SH-SY5Y (cell line): ENCODE measurements around the gene GLRX.

Experiments
- GATA2 ChIP-seq: IDR thresholded peaks from 2 replicates; pipeline ENCODE4 v1.6.1; 2011; ENCODE audit warnings: mild to moderate bottlenecking, low read depth, low read length
- GATA3 ChIP-seq: IDR thresholded peaks from 2 replicates; pipeline ENCODE4 v1.6.1; 2011; ENCODE audit warnings: low read depth, mild to moderate bottlenecking, low read length, moderate library complexity

GLRX gene

DNA sequence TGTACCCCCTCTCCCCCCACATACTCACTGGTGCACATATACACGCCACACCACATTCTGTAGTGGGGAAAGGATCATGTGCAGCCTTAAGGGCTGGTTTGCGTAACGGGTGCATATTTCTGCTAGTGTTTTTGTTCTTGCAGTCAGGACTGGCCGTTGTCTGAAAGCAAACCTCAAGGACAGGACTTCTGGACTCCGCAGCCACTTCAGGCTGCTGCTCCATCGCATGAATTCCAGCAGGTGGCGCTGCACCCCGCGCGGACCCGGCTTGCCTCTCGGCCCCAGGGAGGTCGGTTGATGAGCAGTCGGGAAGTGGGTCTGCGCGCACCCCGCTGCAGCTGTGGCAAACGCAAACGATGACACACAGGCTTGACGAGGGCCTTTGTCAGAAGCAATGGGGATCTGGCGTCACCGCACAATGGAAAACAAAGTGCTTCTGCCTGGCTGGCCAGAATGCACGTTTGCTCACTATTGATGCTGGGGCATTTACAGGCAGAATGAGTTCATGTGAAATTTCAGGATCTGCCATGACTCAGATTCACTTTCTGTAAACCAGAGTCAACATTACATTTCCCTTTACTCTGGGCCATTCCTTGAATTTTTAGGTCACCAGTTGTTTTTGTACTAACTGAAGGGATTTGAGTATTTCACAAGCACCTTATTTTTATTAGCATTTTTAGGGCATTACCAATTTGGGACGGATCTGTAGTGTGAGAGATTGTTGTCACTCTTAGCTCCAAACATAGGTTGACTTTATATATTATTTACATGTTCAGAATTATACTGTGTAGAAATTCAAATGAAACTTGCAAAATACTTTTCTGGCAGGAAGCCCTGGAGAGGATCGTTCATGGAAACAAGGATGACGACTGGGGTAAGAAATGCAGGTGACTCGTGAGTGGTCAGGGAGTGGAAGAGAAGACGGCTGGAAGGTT lies 36.4 kb upstream of the GLRX start:
- TF ChIP-seq GATA2 (no peak), GATA3 (no peak)

DNA sequence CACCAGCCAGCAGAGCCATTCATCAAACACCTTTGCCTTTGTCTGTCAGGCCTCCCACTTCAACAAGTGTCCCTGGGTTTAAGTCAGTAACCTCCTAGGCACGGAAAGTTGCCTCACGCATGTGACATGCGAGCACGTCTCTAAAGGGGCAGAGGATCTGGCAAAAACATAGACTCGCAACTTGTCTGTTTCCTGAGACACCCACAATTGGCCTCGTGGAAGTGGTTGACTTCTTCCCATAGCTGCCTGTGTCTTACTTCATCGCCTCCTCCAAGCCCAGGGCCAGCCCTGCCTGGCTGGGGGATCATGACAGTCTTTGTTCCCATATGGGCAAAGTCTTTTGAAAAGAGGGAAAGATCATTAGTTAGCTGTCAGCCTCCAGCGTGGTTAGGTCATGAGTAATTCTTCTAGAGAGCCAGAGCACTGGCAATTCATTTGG lies 35.5 kb upstream of the GLRX start:
- no peak for TF ChIP-seq GATA2
- no peak for TF ChIP-seq GATA3

- TF ChIP-seq GATA2 (no peak), GATA3 (no peak)
These were observed 34.8 kb upstream of the GLRX start for GRCh38 chr5:95857185-95857945.

GRCh38 chr5:95856501-95856981 lies 34.0 kb upstream of the GLRX start:
- TF ChIP-seq GATA3: no peak

- TF ChIP-seq GATA2: no peak
- TF ChIP-seq GATA3: no peak
These were observed 31.0 kb upstream of the GLRX start for GRCh38 chr5:95853490-95853889.

- TF ChIP-seq GATA3: no peak
- no peak for TF ChIP-seq GATA2
These were observed 30.0 kb upstream of the GLRX start for GRCh38 chr5:95852567-95852966.

- TF ChIP-seq GATA3: no peak
- TF ChIP-seq GATA2: no peak
These were observed 27.9 kb upstream of the GLRX start for GRCh38 chr5:95850391-95850894.

- no peak for TF ChIP-seq GATA3
- TF ChIP-seq GATA2: no peak
These were observed 26.2 kb upstream of the GLRX start for GRCh38 chr5:95848701-95849100.

DNA sequence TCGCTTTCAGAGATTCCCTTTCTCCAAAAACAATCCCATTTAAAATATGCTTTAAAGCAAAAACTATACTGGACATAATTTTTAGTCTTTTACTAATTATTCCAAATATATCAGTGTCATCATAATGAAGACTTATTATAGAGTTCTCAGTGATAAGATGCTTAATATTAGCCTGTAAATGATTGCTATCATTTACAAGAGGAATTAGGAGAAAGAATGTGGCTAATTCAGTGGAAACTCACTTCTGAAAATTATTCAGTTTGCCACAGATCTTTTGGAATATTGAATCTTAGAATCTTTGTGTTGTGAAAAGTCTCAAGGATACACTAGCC lies 24.7 kb upstream of the GLRX start:
- TF ChIP-seq GATA3 (no peak), GATA2 (no peak)

GRCh38 chr5:95846554-95847260 lies 24.2 kb upstream of the GLRX start:
- TF ChIP-seq GATA3: no peak
- no peak for TF ChIP-seq GATA2

DNA sequence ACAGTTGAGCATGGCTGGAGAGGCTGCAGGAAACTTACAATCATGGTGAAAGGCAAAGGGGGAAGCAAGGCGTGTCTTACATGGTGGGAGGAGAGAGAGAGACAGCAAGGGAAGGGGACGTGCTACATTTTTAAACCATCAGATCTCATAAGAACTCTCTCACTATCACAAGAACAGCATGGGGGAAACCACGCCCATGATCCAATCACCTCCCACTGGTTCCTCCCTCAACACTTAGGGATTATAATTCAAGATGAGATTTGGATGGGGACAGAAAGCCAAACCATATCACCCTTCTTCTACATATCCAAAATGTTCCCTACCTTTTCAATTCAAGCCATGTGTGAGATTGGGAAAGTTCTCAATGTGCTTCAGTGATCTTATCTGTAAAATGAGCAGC lies 22.9 kb upstream of the GLRX start:
- TF ChIP-seq GATA3 (no peak), GATA2 (no peak)

DNA sequence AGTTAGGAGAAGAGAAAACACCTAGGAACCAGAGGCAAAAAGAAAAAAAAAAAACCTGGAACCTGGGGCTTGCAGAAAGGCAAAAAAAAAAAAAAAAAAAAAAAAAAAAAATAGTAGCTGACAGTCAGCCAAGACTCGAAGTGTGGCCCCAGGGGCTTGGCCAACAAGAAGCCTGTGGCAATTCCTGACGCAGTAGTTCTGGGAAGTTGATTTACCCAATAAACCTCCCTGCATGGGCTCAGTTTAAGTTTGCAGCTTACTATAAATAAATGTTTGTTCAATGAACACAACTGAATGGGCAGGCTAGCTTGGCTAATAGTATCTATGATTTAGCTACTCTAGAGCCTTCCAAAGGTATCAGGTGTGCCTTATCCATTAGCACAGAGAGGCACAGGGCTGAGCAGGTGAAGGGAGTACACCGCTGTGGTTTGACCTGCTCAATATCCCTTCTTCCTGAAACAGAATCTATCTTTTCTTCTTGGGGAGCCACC lies 21.3 kb upstream of the GLRX start:
- TF ChIP-seq GATA3: no peak
- TF ChIP-seq GATA2: no peak

DNA sequence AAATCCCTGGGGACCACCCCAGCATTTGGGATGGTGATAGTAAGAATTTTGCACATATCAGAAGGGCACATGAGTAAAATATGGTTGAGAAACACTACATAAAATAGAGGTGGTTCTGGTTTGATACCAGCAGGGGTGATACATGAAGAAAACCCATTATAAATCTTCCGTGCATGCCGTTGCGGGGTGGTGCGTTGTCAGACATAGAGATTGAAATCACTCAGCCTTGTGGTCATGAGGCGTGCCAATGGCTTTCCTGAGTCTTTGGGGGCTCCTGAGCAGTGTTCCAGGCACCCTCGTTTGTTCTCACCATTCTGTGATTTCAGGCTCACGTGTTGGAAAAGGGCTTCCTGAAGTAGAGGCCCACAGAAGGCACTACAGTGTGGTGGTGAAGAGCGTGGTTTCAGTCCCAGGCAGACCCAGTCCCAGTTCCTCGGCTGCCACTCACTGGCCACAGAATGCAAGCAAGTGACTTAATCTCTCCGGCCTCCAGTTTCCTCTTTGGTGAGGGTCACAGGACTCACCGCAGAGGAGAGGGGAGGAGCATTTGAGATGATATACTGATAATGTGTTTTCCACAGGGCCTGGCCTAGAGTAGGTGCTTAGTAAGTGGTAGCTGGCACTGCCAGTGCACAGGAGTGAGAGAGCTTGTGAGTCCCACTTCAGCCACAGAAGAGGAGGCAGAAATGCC lies 20.5 kb upstream of the GLRX start:
- TF ChIP-seq GATA3 (no peak), GATA2 (no peak)
